HFF-Myc (cell line): ENCODE results near the gene CHCHD6.

Source experiments
- DNase-seq: peaks from one replicate; pipeline ENCODE4 v3.0.0-alpha.2; 2011; ENCODE audit warnings: low read depth; ENCODE audit errors: extremely low read depth
- H3K4me3 ChIP-seq: replicated peaks from 2 replicates; pipeline ENCODE4 v1.5.1; 2011; ENCODE audit warnings: low read depth, mild to moderate bottlenecking, control low read depth, low read length
- CTCF ChIP-seq: IDR thresholded peaks from 2 replicates; pipeline ENCODE4 v1.5.1; 2012; ENCODE audit warnings: mild to moderate bottlenecking, low read depth, low read length, control low read depth; ENCODE audit errors: missing control alignments

CHCHD6 gene

GRCh38 chr3:126978291-126978690, 274.3 kb downstream of the CHCHD6 start:
- DNase-seq: no peak
- no peak overlapping the region for H3K4me3 ChIP-seq
- no peak for TF ChIP-seq CTCF

DNA sequence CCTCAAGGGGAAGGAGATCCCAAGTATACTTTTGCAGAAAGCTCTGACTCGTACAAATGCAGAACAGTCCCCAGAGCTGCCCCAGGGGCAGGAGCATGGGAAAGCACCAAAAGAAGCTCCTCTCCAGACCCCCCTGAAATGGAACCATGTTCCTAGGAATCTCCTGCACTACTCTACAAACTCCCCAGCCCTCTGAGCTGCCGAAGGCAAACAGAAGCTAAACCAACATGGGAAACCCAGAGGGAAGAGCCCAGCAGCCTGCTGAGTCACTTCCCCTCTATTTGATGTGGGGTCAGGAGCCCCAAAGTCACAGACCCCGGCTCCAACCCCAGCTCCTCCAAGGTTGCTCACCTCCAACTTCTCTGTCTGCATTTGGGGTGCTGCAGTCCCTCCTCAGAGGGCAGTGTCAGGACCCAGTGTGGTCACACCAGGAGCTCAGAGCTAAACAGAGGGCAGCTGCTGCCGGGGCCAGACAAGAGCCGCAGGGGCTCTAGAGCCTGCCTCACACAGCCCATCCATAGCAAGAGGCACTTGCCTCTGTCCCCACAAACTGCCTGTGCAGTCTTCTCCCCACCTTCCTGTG, 275.1 kb downstream of the CHCHD6 start:
- DNase-seq: no peak
- no peak for TF ChIP-seq CTCF
- no peak overlapping the region for H3K4me3 ChIP-seq

DNA sequence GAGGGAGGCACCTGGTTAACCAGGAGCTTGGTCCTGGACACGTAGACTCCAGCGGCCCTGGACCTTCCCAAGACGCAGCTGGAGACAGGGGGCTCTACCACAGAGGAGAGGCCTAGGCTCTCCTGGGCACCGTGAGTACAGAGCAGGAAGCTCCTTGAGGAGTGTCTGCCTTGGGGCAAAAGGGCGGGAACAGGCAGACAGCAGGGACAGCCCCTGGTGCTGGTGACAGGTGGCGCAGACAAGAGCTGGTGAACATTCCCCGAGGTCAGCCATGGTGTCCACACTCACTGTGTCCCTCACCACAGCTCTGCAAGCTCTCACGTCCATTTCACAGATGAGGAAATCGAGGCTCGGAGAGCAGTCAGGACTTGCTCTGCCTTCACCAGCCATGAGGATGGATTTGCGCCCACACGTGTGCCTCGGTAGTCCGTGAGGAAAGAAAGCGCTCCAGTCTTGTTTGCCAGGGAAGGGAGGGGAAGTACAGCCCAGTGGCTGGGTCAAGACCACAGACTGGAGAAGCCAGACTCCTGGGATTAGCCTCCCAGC, 276.3 kb downstream of the CHCHD6 start:
- H3K4me3 ChIP-seq: no peak overlapping the region
- no peak for TF ChIP-seq CTCF
- DNase-seq: no peak

- no peak for DNase-seq
- TF ChIP-seq CTCF: no peak
- peak overlapping the region; percentile 40 for H3K4me3 ChIP-seq
Measured at GRCh38 chr3:126982126-126982470, 278.1 kb downstream of the CHCHD6 start.

DNA sequence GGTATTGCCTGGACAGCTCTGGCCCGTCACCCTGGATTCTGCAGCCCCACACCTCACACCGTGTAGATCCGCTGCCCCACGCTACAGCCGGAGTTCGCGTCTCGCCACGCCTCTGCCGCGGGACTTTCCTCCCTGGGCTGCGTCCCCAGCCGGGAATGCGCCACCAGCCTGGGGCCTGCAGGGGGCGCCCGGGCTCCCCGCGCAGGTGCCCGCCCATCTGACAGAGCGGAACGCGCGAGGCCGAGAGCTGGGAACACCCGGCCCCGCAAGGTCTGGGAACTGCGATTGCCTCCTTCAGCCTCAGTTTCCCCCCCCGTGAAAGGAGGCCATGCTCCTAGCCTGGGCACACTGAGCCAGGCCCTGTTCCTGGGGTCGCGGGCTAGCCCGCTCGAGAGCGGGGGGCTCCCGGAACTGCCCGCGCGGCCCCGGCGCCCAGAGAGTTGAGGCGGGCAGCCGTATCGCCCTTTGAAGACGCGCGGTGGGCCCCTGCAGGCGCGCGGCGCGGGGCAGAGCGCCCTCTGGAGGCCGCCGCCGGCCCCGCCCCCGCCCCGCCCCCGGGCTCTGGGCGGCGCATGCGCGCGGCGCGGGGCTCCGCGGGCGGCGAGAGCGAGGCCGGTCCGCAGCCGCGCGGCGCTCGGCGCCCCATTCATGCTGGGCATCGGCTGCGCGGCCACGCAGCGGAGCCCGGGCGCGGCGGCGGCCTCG, 278.6 kb downstream of the CHCHD6 start, which contains the start of gene PLXNA1:
Gene PLXNA1 (plus strand): TSS at position 645 of the 705 bp plus-strand sequence. CDS start 5,479 bp downstream, outside the sequence.
- DNase-seq: peak; percentile 27
- TF ChIP-seq CTCF: peak; percentile 92
- peak within 1 kb of the TSS; percentile 72 for H3K4me3 ChIP-seq

DNA sequence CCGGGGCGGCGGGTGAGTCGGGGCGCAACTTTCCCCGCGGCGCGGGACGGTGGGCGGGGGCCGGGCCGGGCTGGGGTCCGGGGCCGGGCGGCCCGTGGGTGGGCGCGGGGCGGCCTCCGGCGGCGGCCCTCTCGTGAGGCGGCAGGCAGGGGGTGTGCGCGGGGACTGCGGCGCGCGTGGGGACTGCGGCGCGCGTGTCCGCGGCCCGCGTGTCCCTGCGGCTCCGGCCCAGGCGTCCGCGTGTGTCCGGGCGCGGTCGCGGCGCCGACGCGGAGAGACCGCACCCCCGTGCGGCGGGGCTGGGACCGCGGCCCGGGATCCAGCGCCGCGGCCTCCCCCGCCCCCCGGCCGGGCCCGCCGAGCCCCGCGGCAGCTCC, 279.2 kb downstream of the CHCHD6 start:
- TF ChIP-seq CTCF: no peak
- no peak for DNase-seq
- H3K4me3 ChIP-seq: peak overlapping the region; percentile 72
